Adrenal gland (tissue), 12 donors: ENCODE measurements around the gene STXBP4. TPM values are rescaled to one million over a fixed set of nuclear protein-coding genes. Genes with fewer than 3 reads are reported as not detected.

Source experiments
- DNase-seq, 7 donors: peaks; one replicate each; pipeline ENCODE4 v3.0.0-alpha.2; 2019 to 2020
- H3K27ac ChIP-seq, 5 donors: fragments of 200-600 bp; sonication (generic) in 4 of 5; 1 replicate in 3 of 5; 2 replicates in 2 of 5; pipeline versions ENCODE4 v1.5.1 to v1.8.0; 2016 to 2020; ENCODE audit warnings: mild to moderate bottlenecking in 1 of 5
- H3K27me3 ChIP-seq: fragments of 200-600 bp; 2 replicates; pipeline ENCODE4 v1.8.0; 2021
- H3K36me3 ChIP-seq, 2 donors: fragments of 200-600 bp; replicated peaks in 1 of 2; 1 replicate in 1 of 2; 2 replicates in 1 of 2; pipeline versions ENCODE4 v1.5.1 to v1.8.0; 2018 to 2022
- H3K4me1 ChIP-seq, 2 donors: fragments of 200-600 bp; replicated peaks in 1 of 2; 1 replicate in 1 of 2; 2 replicates in 1 of 2; pipeline versions ENCODE4 v1.5.1 to v1.8.0; 2018 to 2021
- H3K4me3 ChIP-seq, 4 donors: fragments of 200-600 bp; sonication (generic) in 3 of 4; one replicate each; pipeline ENCODE4 v1.5.1; 2016 to 2018
- H3K9me3 ChIP-seq, 3 donors: fragments of 200-600 bp; sonication (generic) in 1 of 3; replicated peaks in 1 of 3; 1 replicate in 2 of 3; 2 replicates in 1 of 3; pipeline versions ENCODE4 v1.5.1 to v1.8.0; 2016 to 2021
- CTCF ChIP-seq, 6 experiments: fragments of 450-650 bp in 4 of 6; fragments of 200-600 bp in 2 of 6; sonication (generic) in 1 of 6; IDR thresholded peaks; 1 replicate in 5 of 6; 2 replicates in 1 of 6; pipeline versions ENCODE4 v1.5.1 to v1.8.0; 2016 to 2021; ENCODE audit warnings: antibody characterized with exemption in 6 of 6, mild to moderate bottlenecking in 2 of 6, moderate library complexity in 1 of 6
- POLR2A ChIP-seq, 2 donors: fragments of 450-650 bp; IDR thresholded peaks; one replicate each; pipeline ENCODE4 v1.6.1; 2017; ENCODE audit warnings: antibody characterized with exemption in 2 of 2, mild to moderate bottlenecking in 2 of 2, moderate library complexity in 1 of 2
- WGBS, 4 donors: extraction: QIAGEN DNeasy Blood & Tissue Kit in 2 of 4; methylation state at CpG; one replicate each; pipeline versions ENCODE4 v1.1.5 to v1.1.7; 2013 to 2017; 5-methylcytosine and 5-hydroxymethylcytosine counted together
- intact Hi-C, 2 donors: fragments of 100-400 bp; cut with DNase I; formaldehyde crosslinking; loops; one replicate each; pipeline versions ENCODE4 v1.14.1 to v1.15.0; 2022 to 2023
- polyA plus RNA-seq, 3 donors: library from polyadenylated mRNA; stranded (reverse); fragments of 200-250 nt in 2 of 3; fragments of 350-450 nt in 1 of 3; fragmentation: Illumina TruSeq in 1 of 3; extraction: RNeasy Lipid Tissue Mini Kit (QIAGEN cat#74804) in 1 of 3; gene quantifications; one replicate each; pipeline ENCODE4 v1.2.3, GENCODE V29; 2013 to 2014
- total RNA-seq, 9 donors: library from RNA; depleted of rRNA in 4 of 9; stranded (reverse); fragments of >200 nt in 4 of 9; fragments of 120-200 nt in 1 of 9; fragmentation: NEBNext Ultra II Directional in 1 of 9; extraction: Animal tissue kit (Norgen Biotek cat#: 25700) in 1 of 9; gene quantifications; one replicate each; pipeline versions ENCODE4 v1.1.0 to v1.2.4, GENCODE V29; 2013 to 2023
- donor health status: healthy with polysubstance abuse.
- donor health status: Bipolar disorder and iron deficiency.
- donor health status: DM: yes; HTN: yes; CAD: no.
- donor health status: DM: no; HTN: no; CAD: no.
- donor health status: DM: no; HTN: no; CAD: no.
- donor health status: DM: yes; HTN: yes; CAD: no.

Gene STXBP4
- total and polyA plus RNA-seq, 12 donors, result 0.81 to 50.7 (median 11.6) TPM

- no peak for DNase-seq
- Histone ChIP-seq H3K27ac (no peak overlapping the region), H3K4me3 (no peak overlapping the region), H3K27me3 (no peaks in the 10 kb centered on the region), H3K9me3 (no peaks in the 10 kb centered on the region), H3K4me1 (peaks cover 0 to 4% of the 10 kb centered on the region in 2 donors), H3K36me3 (no peaks in the 10 kb centered on the region)
- intact Hi-C loops, result no loop called here
- WGBS, 4 donors, result 68 to 83% (median 77%) methylated on average over 2 of the region's 2 CpGs
- no peak for TF ChIP-seq CTCF (IDR thresholded peaks at IDR 0.05)
- TF ChIP-seq POLR2A (IDR thresholded peaks at IDR 0.05), result no peak
These were observed 185.5 kb downstream of the STXBP4 start for GRCh38 chr17:55154101-55154500.

GRCh38 chr17:55155856-55156560 is 187.4 kb downstream of the STXBP4 start:
- Histone ChIP-seq H3K36me3 (no peaks in the 10 kb centered on the region), H3K27me3 (no peaks in the 10 kb centered on the region), H3K4me1 (peaks cover 0 to 4% of the 10 kb centered on the region in 2 donors), H3K9me3 (no peaks in the 10 kb centered on the region), H3K27ac (no peak overlapping the region), H3K4me3 (no peak overlapping the region)
- TF ChIP-seq CTCF (IDR thresholded peaks at IDR 0.05) (no peak), POLR2A (IDR thresholded peaks at IDR 0.05) (no peak)
- no peak for DNase-seq
- intact Hi-C loops, result no loop called here
- 46 to 54% (median 50%) methylated on average over 2 of the region's 2 CpGs for WGBS, 4 donors

GRCh38 chr17:55157165-55157564 is 188.6 kb downstream of the STXBP4 start:
- no peak overlapping the region for H3K4me3 ChIP-seq
- no peak for TF ChIP-seq POLR2A (IDR thresholded peaks at IDR 0.05)
- no peak for TF ChIP-seq CTCF (IDR thresholded peaks at IDR 0.05)
- 49 to 62% (median 54%) methylated on average over 2 of the region's 2 CpGs for WGBS, 4 donors
- no peaks in the 10 kb centered on the region for H3K36me3 ChIP-seq
- no peaks in the 10 kb centered on the region for H3K9me3 ChIP-seq
- DNase-seq, result peak in 3 of 7 donors; percentile 25 to 55 (median 27)
- intact Hi-C loops, result no loop called here
- no peak overlapping the region for H3K27ac ChIP-seq
- H3K4me1 ChIP-seq, result peaks cover 0 to 4% of the 10 kb centered on the region in 2 donors
- no peaks in the 10 kb centered on the region for H3K27me3 ChIP-seq

DNA sequence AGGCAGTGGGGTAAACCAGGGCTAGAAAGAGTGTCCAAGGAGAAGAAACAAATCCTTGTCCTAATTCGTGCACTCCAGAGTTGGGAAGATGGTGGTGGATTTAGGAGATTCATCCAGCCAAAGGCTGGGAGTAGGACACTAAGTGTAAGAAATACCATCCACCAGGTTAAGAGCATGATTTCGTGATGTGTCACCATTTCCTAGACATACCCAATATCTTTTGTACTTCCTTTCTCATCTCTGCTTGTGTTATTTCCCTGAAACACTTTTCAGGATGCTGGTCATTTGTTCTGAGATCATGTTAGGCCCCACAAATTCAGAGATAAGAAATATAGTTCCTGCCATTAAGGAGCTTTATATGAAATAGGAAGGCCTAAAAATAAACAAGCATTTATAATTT is 189.9 kb downstream of the STXBP4 start:
- H3K27ac ChIP-seq, result no peak overlapping the region
- no peak for TF ChIP-seq CTCF (IDR thresholded peaks at IDR 0.05)
- TF ChIP-seq POLR2A (IDR thresholded peaks at IDR 0.05), result no peak
- intact Hi-C loops, result no loop called here
- no peaks in the 10 kb centered on the region for H3K27me3 ChIP-seq
- DNase-seq, result no peak
- H3K9me3 ChIP-seq, result no peaks in the 10 kb centered on the region
- no peak overlapping the region for H3K4me3 ChIP-seq
- WGBS, 4 donors, result 67 to 98% (median 84%) methylated on average over 2 of the region's 2 CpGs
- H3K36me3 ChIP-seq, result no peaks in the 10 kb centered on the region
- H3K4me1 ChIP-seq, result peaks cover 0 to 4% of the 10 kb centered on the region in 2 donors
